GM06990 (cell line): ENCODE measurements around the gene TUBB2B.

Experiments used
- DNase-seq: peaks from one replicate; pipeline ENCODE4 v3.0.0-alpha.2; 2011; ENCODE audit not compliant: insufficient read length; ENCODE audit errors: extremely low read depth
- H3K27me3 ChIP-seq: replicated peaks from 2 replicates; pipeline ENCODE4 v1.6.0; 2011; ENCODE audit warnings: low read length; ENCODE audit not compliant: control insufficient read depth, insufficient read depth
- H3K36me3 ChIP-seq: 2 replicates; pipeline ENCODE4 v1.5.1; 2011; ENCODE audit warnings: low read length; ENCODE audit not compliant: control insufficient read depth, insufficient read depth
- H3K4me3 ChIP-seq: replicated peaks from 2 replicates; pipeline ENCODE4 v1.5.1; 2011; ENCODE audit warnings: low read depth, mild to moderate bottlenecking, control low read depth, low read length
- TF ChIP-seq, protein P1 (sequence below): IDR thresholded peaks from 2 replicates; pipeline ENCODE4 v1.5.1; 2011; ENCODE audit warnings: low read length, control low read depth, mild to moderate bottlenecking, inconsistent platforms; ENCODE audit not compliant: insufficient read depth, poor library complexity, severe bottlenecking

Gene TUBB2B

DNA sequence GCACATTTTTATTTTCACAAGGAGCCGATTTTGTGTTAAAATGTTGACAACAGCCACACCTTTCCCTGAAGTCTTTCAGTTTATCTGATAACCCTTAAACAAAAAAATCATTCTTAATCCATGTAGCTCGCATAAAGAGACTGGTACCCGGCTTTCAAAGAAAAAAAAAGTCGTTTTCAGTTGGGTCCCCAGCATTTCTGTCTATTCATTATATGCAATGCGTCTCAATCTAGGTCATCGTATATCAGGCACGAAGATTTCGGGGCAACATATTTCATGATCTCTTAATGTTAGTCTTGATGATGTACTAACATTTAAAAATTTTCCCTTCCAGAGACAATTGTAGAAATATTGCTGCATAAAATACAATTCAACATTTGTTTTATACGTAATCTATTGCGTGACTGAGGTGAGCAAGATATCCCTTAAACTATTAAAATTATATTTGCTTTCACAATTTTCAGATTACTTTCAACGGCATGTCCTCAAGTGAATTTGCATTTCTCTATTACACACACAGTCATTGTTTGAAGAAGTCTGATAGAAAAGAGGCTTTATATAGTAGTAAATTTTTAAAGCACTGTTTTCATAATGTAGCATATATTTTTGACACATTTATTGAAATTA lies 2.9 kb upstream of the TUBB2B start:
- Histone ChIP-seq H3K4me3 (no peak overlapping the region), H3K27me3 (peaks cover 13% of the 10 kb centered on the region), H3K36me3 (no peaks in the 10 kb centered on the region)
- TF ChIP-seq, protein P1, sequence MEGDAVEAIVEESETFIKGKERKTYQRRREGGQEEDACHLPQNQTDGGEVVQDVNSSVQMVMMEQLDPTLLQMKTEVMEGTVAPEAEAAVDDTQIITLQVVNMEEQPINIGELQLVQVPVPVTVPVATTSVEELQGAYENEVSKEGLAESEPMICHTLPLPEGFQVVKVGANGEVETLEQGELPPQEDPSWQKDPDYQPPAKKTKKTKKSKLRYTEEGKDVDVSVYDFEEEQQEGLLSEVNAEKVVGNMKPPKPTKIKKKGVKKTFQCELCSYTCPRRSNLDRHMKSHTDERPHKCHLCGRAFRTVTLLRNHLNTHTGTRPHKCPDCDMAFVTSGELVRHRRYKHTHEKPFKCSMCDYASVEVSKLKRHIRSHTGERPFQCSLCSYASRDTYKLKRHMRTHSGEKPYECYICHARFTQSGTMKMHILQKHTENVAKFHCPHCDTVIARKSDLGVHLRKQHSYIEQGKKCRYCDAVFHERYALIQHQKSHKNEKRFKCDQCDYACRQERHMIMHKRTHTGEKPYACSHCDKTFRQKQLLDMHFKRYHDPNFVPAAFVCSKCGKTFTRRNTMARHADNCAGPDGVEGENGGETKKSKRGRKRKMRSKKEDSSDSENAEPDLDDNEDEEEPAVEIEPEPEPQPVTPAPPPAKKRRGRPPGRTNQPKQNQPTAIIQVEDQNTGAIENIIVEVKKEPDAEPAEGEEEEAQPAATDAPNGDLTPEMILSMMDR = no peak
- DNase-seq = no peak

DNA sequence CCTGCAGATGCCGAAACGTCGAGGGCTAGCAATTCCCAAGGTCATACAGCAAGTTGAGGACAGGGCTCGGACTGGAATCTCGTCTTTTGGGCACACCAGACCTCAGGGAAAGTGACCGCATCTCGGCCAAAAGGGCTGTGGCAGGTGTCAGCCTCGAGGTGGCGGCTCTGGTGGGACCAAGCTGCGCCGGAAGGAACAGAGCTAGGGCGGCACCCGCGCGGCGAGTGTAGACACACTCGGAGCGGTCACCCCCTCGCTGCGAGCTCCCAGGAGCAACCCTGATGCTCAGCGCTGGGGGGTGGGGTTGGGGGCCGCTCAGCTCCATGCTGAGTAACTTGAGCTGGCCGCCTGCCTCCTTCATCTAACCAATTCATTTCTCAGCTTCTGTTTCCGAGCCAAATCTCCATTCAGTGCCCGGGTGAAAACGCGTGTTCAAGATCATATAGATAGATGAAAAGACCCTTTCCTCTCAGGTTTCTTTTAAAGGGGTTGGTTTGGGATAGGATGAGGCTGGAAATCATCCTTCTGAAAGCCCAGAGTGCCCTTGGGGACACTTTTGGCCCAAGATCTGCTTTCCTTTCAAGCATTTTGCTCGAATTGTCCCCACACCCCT lies 2.2 kb upstream of the TUBB2B start:
- TF ChIP-seq, protein P1 = peak; percentile 35
- peak; percentile 69 for DNase-seq
- no peak overlapping the region for H3K4me3 ChIP-seq
- peaks cover 13% of the 10 kb centered on the region for H3K27me3 ChIP-seq
- H3K36me3 ChIP-seq = no peaks in the 10 kb centered on the region

DNA sequence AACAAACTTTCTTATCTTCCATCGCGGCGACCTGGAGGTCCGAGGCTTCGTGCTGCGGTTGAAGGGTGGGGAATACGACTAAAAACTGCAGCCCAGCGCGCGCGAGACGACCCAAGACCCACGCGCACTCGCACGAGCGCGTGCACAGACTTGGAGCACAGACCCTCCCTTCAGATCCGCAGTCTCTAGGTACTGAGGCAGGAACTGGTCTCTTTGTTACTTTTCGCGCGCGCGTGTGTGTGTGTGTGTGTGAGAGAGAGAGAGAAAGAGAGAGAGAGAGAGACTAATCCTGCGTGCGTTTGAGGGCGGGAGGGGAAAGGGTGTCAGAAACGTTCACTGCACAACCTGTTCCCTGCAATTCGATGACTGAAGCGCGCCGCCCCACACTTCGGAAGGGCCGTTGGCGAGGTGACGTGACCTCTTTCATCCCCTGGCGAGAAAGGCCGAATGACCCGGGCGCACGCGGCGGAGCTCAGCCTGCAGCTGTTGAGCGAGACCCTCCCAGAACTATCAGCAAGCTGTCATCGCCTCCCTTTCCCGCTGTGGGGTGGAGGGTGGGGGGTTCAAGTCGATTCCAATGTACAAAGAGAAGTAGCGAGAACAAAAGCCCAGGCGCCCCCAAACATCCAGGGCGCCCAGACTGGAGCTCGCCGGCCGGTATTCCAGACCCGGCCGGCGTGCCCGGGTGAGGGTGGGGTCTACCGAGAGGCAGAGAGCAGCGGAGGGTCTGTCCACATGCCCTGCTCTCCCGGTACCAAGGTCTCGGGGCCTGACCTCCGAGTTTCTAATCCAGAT lies 1.5 kb upstream of the TUBB2B start:
- H3K4me3 ChIP-seq = peak overlapping the region; percentile 52
- H3K27me3 ChIP-seq = peaks cover 13% of the 10 kb centered on the region
- no peaks in the 10 kb centered on the region for H3K36me3 ChIP-seq
- DNase-seq = peak; percentile 71
- TF ChIP-seq, protein P1 = no peak

DNA sequence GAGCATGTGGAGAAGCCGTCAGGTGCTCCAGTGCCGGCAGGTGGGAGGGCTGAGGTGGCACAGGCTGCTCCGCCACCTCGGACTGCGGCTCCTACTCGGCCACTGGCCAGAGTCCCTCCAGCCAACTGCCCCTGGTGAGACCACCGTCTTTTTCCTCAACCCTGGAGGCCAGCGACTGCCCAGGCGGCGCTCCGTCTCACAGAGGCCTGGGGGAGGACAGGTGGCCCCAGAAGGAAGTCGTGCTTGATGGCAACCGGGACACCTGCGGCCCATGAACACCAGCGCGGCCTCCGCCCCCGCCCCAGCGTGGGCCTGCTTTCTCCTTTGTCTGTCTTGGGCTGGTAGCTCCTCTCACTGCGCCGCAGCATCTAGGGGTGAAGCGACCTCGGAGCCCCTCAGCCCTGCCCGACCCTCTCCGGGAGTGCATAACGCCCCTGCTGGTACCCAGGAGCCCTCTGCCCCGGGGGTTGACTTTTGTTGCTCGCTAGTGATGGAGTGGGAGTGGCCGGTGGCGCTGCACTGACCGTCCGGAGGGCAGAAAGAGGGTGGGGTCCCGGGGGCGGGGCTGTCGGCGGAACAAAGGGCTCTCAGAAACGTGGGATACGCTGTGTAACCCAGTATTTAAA lies 706 bp upstream of the TUBB2B start:
- Histone ChIP-seq H3K27me3 (peaks cover 13% of the 10 kb centered on the region), H3K4me3 (peak overlapping the region; percentile 26), H3K36me3 (no peaks in the 10 kb centered on the region)
- TF ChIP-seq, protein P1 = peak; percentile 2
- DNase-seq = peak; percentile 86

DNA sequence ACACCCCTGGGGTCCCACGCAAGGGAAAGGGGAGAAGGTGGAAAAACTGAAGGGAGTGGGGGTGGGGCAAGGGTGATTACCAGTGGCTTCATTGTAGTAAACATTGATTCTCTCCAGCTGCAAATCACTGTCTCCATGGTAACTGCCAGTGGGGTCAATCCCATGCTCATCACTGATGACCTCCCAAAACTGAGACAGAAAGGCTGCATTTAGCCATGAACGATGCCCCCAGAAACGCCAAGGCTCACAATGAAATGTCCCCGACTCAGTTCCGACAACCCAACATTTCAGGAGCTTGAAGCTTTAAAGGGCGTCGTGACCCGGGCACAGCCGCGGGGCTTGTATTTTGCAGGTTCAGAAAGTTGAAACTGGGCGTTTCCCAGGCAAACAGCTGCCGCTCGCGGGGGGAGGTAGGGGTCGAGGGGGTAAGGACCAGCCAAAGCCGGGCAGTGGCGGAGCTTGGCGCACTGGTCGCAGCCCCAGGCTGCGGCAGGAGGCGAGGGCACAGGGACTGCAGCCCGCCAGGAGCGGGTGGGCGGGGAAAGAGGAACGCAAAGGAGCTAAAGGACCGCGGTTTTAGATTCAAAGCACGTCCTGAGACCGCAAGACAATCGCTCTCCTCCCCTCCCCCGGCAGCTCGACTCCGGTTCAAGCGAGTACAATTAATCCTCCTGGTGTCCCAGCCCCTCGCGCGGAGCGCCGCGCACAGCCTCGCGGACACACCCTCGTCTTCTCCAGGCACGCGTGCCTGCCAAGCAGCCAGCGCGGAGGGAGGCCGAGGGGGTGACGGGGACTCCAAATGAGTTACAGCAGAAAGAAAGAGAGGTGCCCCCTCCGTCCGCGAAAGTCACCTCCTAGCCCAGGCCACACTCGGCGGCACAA lies 731 bp downstream of the TUBB2B start:
- H3K36me3 ChIP-seq = no peaks in the 10 kb centered on the region
- TF ChIP-seq, protein P1 = no peak
- peaks cover 13% of the 10 kb centered on the region for H3K27me3 ChIP-seq
- DNase-seq = peak; percentile 77
- peak overlapping the region; percentile 42 for H3K4me3 ChIP-seq
